OCI-M2 (cell line): ENCODE results near the gene FAU.

Source experiments
- DNase-seq: peaks from one replicate; lab custom pipeline; 2025; ENCODE audit not compliant: unreplicated experiment; lab: John Stamatoyannopoulos, UW

The FAU gene

DNA sequence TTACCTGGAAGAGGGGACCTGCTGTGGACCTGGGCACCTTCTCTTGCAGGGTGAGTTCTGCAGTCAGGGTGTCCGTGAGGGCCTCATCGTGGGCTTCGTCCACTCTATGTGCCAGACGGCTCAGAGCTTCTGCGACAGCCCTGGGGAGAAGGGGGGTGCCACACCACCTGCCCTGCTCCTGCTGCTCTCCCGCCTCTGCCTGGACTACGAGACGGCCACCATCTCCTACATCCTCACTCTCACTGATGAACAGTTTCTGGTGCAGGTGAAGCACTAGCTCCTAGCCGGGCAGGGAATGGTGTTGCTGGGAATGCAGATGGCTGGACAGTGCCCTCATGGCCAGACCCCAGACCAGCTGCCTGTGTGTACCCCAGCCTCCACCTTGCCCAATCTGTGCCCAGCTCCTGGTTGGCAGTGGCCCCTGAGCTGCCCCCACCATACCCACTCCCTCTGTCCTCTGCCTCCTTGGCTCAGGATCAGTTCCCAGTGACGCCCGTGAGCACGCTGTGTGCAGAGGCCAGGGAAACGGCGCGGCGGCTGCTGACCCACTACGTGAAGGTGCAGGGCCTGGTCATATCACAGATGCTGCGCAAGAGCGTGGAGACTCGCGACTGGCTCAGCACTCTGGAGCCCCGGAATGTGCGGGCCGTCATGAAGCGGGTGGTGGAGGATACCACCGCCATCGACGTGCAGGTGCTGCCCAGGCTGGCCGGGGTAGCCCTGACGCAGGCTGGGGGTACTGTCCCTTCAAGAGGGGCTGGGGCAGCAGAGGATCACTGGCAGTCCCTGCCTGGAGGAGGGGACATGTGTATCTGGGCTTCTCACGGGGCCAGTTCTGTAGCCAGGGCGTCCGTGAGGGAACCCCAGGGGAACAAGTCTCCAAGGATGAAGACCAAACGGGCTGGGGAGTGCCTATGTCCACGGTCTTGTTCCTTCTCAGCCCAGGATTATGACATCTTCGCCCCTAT, 12.4 kb downstream of the FAU start:
- no peak for DNase-seq

GRCh38 chr11:65108469-65109123, 13.3 kb downstream of the FAU start:
- no peak for DNase-seq

DNA sequence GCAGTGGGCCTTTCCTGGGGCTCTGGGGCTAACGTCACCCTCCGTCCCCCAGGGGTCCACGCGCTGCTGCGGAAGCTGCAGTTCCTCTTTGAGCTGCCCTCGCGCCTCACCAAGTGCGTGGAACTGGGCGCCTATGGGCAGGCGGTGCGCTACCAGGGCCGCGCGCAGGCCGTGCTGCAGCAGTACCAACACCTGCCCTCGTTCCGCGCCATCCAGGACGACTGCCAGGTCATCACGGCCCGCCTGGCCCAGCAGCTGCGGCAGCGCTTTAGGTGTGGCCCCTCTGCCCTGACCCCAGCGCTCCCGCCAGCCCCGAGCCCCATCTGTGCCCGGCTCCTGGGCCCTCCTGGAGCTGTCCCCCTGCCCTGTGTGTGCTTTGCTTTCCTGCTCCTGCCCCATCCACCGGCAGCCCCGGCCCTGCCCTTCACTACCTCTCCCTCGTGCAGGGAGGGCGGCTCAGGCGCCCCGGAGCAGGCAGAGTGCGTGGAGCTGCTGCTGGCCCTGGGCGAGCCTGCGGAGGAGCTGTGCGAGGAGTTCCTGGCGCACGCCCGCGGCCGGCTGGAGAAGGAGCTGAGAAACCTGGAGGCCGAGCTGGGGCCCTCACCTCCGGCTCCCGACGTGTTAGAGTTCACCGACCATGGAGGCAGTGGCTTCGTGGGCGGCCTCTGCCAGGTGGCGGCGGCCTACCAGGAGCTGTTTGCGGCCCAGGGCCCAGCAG, 14.0 kb downstream of the FAU start:
- no peak for DNase-seq

DNA sequence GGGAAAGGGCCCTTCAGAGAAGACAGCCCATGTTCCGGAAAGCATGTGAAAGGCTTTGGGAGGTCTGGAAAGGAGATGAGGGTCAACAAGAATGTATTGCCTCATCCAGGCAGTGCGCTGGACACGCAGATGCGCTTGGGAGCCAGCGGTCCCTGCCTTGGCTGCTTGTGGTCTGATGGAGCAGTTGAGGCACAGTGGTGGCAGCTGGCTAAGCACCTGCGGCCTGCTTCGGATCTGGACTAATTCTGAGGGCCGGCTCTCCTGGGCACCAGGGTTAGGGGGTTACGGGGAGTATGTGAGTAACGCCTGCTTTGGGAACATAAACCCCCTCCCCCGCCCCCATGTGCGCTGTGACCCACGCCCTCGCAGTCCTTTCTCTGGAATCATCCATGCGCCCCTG, 14.9 kb downstream of the FAU start:
- DNase-seq: no peak

GRCh38 chr11:65104628-65105027, 17.3 kb downstream of the FAU start:
- DNase-seq: no peak

DNA sequence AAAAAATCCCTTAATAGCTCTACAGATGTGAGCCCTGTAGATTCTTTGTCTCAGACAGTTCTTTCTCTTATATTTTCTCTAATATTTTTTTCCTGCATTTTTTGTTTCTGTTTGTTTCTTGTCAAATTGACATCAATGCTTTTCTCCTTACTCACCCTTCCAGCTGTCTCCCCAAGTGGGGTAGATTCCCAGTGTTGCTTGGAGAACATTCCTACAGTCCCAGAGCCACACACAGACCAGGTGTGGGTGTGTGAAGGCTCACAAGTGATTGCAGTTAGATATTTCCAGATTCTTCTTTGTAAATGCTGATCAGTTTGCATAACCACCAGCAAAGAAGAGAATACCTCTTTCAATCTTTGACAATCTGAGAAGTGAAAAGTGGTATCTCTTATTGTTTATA, 18.5 kb downstream of the FAU start:
- DNase-seq: no peak

GRCh38 chr11:65102142-65103095, 19.5 kb downstream of the FAU start:
- DNase-seq: no peak

GRCh38 chr11:65100674-65101350, 21.1 kb downstream of the FAU start:
- no peak for DNase-seq

DNA sequence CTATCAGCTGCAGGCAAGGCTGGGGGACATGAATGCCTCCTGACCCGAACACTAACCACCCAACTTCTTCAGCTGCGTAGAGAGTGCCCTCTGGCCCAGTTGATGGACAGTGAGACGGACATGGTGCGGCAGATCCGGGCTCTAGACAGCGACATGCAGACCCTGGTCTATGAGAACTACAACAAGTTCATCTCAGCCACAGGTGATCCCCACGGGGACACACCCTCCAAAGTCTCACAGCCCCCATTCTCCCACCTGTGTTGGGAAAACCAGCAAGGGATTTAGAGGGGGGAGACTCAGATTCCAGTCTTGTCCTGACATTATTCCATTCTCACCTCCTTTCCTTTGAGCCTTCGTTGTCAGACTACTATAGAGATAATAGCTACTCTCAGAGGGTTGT, 25.0 kb downstream of the FAU start:
- DNase-seq: no peak

GRCh38 chr11:65095974-65096806, 25.7 kb downstream of the FAU start, which contains the start of gene VPS51:
TSS of gene VPS51 (plus strand) at chr11:65096214. CDS start at chr11:65096251, 37 bp downstream.
- DNase-seq: peak; percentile 50

DNA sequence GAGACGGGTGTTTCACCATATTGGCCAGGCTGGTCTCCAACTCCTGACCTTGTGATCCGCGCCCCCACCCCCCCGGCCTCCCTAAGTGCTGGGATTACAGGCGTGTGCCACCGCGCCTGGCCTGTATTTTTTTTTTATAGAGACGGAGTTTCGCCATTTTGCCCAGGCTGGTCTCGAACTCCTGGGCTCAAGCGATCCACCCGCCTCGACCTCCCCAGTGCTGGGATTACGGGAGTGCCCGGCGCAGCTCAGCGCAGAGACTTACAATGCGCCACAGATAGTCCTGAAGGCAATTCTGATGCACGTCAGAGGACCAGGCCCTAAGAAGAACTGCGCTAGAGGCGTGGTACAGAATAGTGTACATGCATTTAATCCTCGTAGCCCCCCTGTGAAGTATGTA, 26.5 kb downstream of the FAU start:
- no peak for DNase-seq

- no peak for DNase-seq
Observed at GRCh38 chr11:65090628-65091027, 31.3 kb downstream of the FAU start.

- no peak for DNase-seq
Observed at GRCh38 chr11:65089621-65090020, 32.3 kb downstream of the FAU start.

DNA sequence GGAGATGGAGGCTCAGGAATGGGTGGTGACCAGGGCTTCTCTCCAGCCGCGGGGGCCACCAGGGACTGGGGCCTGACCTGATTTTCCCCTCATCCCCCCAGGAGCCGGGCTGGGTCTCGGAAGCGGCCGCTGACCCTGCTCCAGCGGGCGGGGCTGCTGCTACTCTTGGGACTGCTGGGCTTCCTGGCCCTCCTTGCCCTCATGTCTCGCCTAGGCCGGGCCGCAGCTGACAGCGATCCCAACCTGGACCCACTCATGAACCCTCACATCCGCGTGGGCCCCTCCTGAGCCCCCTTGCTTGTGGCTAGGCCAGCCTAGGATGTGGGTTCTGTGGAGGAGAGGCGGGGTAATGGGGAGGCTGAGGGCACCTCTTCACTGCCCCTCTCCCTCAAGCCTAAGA, 34.1 kb downstream of the FAU start:
- DNase-seq: no peak

DNA sequence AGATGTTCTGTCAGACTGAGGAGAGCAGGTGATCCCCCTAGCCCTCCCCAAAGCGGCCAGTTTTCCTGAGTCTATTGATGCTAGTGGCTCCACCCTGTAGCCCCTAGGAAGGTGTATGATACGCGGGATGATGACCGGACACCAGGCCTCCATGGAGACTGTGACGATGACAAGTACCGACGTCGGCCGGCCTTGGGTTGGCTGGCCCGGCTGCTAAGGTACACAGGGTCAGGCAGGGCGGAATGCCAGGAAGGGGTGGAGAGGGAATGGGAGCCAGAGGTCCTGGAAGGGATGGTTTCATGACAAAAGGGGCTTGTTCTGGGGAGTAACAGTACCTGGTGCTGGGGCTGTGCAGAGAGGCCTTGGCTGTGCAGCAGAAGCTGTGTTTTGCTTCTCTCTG, 34.7 kb downstream of the FAU start:
- no peak for DNase-seq

DNA sequence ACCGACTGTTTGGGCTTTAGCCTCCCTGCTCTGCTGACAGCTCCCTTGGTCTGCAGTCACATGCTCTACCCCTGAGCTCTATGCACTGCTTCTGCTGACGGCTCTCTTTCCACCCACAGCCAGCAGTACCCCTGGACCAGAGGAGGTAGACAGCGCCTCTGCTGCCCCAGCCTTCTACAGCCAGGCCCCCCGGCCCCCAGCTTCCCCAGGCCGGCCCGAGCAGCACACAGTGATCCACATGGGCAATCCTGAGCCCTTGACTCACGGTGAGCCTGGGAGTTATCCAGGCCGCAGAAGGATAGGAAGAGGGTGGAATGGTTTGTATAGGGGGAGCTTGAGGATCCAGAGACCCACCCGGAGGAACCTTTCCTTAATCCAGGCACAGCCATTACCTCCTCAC, 35.1 kb downstream of the FAU start:
- DNase-seq: no peak

- no peak for DNase-seq
Observed at GRCh38 chr11:65085446-65085845, 36.5 kb downstream of the FAU start.

- DNase-seq: no peak
Observed at GRCh38 chr11:65084598-65085375, 37.1 kb downstream of the FAU start.
